Jurkat, Clone E6-1 (cell line): ENCODE data around the gene TRIM67.

Experiments
- DNase-seq: peaks from one replicate; pipeline ENCODE4 v3.0.0-alpha.2; 2011; ENCODE audit warnings: low read depth, low spot score
- H3K4me3 ChIP-seq: 2 replicates; pipeline ENCODE4 v1.5.1; 2011; ENCODE audit warnings: mild to moderate bottlenecking, low read length, control low read depth, moderate library complexity

Gene TRIM67

DNA sequence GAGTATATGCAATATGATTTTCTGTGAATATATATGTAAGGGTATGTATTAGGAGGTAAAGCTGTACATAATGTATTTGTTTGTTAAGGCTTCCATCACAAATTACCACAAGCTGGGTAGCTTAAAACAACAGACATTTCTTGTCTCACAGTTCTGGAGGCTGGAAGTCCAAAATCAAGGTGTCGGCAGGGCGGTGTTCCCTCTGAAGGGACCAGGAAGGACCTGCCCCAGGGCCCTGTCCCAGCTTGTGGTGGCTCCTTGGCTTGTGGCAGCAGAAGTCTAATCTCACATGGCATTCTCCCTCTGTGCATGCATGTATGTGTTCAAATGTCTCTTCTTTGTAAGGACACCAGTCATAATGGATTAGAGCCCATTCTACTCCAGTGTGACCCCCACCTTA is 17.1 kb downstream of the TRIM67 start:
- H3K4me3 ChIP-seq, result no peak overlapping the region

DNA sequence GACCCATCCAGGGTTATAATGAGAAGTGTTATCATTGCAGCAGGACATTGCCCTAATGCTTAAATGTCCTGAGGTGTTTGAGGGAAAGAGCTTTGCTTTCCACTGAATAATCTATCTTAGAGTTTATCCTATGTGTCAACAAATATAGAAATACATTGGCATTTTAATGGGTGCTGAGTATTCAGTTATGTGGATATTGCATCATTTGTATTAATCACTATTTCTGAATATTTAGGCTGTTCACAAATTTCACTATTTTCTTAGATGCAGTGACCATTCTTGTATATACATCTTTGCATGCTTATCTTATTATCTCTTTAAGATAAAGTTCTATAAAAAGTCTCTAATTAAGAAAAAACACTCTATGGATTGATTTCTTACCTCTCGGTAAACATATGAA is 18.2 kb downstream of the TRIM67 start:
- no peak for DNase-seq
- no peak overlapping the region for H3K4me3 ChIP-seq

More for the DNA sequence above, 17.1 kb downstream of the TRIM67 start:
- DNase-seq, result no peak

DNA sequence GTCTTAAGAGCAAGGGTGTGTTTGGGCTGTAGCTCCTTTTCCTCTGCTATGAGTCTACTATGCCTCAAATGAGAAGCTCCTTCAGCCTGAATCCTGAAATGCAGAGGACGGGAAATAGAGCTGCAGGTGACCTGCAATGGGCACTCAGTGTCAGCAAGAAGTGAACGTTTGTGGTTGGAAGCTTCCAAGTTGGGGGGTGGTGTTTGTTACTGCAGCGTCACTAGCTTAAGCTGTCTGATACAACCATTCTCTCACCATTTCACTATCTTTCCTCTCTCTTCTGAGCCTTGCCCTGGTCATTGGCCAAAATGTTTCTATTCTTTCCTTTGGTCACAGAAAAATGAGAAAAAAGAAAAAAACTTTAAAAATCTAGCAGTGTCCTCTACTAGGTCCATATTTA is 19.4 kb downstream of the TRIM67 start:
- H3K4me3 ChIP-seq, result no peak overlapping the region
- DNase-seq, result no peak

DNA sequence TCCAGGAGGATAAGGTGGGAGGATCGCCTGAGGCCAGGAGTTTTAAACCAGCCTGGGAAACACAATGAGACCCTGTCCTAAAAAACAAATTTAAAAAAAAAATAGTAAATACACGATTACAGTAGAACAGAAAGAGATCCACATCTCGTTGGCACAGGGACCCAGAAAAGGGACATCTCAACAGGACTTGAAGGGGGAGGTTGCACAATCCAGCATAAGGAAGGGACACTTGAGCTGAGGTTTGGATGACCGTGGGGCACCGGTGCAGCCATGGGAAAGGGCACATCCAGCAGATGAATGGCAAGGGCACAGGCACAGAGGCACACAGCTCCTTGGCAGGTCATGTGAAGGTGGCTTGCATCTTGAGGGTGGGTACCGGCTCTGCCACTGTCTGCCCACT is 20.5 kb downstream of the TRIM67 start:
- DNase-seq, result no peak

DNA sequence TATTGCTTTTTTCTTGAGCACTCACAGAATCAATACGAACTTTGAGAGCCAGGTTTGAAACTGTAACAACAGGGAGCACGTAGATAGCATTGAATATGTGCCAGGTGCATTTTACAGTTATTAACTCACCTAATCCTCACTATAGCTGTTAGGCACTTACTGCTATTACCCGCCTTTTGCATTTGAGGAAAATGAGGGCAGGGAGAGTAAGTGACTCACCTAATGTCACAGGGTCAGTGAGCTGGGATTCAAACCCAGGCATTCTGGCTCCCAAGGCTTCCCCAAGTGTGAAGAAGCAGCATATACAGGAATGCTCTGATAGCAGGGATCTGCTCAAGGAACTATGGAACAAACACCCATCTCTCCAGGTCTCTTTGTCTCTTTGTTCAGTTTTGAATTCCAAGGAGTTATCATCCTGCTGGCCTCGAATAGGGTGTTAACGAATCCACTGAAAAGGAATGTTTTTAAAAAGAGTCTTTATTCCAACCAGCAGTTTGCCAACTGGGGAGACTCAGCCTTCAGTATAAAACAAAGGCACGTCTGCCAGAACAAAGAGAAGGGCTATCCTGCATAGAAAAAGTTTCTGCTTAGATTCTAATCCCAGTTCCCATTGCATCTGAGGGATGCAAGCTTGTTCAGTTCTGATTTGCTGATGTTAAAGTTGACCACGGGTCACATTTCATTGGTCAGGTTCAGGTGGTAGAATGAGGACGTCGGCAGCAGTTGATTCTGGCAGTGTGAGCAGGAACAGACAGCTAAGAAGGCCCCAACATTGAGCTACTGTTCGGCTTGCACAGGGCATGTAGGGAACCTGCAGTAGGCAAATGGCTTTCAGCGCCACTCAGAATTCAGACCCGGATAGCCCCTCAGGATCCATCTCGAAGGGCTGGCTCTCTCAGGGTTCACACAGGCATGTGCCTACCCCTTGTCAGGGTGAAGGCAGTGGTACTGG is 22.1 kb downstream of the TRIM67 start:
- DNase-seq, result no peak
- H3K4me3 ChIP-seq, result no peak overlapping the region

More for the DNA sequence above, 20.5 kb downstream of the TRIM67 start:
- no peak overlapping the region for H3K4me3 ChIP-seq

DNA sequence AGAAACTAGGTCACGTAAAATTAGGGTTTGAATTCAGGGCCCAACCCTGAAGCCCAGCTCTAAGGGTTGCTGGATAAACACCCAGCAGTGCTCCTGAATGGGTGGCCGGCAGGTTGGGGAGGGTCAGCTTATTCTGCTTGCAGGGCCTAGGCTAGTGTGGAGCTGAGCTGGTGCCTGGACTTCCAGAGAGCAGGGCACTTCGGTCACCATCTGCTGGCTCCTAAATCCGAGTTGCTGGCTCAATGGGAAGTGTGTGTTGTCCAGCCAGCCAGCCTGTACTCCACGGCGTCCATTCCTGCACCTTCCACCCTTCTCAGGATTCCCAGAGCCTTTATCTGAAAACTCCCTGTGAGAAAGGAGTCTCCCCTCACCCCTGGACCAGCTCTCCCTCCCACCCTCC is 23.0 kb downstream of the TRIM67 start:
- DNase-seq, result no peak
- no peak overlapping the region for H3K4me3 ChIP-seq

DNA sequence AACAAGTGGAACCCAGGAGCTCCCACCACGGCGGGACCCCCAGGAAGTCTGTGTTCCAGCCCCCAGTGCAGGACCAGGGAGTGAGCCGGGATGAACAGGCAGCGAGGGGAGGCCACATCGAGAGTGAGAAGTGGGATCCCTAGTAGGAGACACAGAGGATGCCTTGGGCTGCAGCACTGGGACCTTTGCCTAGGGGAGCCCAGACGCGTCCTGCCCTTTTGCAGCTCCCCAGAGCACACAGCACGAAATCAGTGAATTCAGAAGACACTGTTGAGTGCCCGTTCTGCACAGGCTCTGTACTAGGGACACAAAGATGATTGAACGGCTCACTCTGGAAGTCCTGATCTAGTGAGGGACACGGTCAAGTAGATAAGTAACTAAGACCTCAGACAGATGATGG is 23.5 kb downstream of the TRIM67 start:
- H3K4me3 ChIP-seq, result no peak overlapping the region
- no peak for DNase-seq

DNA sequence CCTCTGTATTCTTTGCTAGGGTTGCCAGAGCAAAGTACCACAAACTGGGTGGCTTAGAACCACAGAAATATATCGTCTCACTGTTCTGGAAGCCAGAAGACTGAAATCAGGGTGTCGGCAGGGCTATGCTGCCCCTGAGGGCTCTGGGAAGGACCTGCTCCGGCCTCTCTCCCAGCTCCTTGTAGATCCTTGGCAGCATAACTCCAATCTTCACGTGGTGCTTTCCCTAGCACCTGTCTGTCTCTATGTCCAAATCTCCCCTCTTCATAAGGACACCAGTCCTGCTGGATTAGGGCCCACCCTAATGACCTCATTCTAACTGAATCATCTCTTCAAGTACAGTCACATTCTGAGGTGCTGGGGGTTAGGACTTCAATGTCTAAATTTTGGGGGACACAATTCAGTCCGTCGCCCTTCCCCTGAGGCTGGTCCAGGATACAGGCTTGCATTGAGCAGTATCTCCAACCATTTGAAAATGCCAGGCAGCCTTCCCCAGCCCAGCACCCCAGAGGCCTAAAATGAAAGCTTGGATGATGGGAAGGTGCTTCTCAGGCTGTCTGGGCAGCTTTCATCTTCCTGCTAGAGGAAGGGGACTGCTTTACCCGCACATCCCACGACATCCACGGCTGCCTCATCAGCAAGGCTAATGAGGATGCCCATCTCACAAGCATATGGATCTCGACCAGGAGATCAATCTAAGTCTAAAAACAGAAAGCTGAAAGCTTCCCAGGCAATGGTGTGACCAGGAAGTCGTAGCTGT is 24.7 kb downstream of the TRIM67 start:
- H3K4me3 ChIP-seq, result no peak overlapping the region
- no peak for DNase-seq

DNA sequence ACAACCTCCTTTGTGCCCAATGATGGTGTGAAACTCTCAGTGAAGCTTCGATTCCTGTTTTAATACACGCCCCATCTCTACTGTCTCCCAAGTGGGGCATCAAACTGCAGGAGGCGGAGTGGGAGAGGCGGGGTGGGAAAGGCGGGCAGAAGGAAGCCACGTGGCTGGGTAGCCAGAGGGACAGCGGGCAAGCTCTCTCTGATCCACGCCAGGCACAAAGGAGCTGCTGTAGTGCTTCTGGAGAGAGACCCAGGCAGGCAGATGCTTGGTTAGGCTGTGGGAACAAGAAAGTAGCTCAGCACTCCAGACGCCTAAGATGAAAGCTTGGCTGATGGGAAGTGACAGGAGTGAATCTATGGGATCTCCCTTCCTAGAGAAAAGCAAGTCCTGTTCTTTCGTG is 25.7 kb downstream of the TRIM67 start:
- H3K4me3 ChIP-seq, result no peak overlapping the region
- no peak for DNase-seq

DNA sequence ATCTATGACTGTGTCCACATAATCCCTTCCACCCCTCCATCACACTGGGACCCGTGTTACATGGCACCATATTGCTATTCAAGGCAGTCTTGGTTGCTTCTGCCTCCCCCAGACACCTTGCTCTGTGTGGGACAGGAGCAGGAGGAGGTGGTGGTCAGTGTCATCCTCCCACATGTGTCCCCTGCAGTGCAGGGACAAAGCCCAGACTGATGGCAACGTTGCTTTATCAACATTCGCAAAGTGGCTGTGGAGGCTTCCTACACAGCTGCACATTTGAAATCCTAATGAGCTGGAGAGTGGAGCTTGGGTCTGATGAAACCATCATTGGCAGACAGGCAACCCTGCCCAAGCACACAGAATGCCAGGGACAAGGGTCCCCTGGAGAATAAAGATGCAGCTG is 26.2 kb downstream of the TRIM67 start:
- DNase-seq, result no peak
- no peak overlapping the region for H3K4me3 ChIP-seq

DNA sequence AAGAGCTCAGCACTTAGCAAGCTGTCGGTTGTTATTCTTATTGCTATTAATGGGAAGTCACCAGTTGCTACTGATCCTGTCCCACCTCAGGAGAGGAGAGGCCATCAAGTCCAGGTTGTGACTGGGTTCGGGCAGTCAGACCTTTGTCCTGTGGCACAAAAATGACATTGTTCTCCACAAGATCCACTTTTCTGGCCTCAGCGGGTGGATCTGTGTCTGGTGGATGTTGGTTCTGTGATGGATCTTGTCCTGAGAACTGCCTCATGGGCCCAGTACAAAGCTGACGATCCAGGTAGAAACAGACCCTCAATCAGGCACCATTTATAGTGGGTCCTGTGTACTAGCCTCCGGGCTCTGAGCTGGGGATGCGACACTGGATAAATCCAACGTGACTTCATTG is 26.9 kb downstream of the TRIM67 start:
- no peak for DNase-seq
- H3K4me3 ChIP-seq, result no peak overlapping the region

DNA sequence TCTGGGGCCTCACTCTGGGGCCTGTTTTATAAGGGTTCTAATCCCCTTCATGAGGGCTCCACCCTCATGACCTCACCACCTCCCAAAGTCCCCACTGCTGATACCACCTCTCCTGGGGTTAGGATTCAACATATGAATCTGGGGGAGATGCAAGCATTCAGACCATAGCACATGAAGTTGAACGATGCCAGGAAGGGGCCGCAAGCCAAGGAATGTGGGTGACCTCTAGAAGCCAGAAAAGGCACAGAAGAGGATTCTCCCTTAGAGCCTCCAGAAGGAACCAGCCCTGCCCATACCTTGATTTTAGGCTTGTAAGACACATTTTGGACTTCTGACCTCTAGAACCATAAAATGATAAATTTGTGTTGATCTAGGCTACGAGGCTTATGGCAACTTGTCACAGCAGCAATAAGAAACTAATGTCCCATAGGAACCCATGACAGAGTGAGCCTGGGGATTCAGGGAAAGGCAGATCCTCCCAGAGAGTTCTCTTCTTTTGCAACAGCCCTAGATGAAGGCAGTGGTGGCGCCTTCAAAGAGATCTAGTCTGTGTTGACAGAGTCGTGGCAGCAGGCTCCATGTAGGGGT is 27.9 kb downstream of the TRIM67 start:
- H3K4me3 ChIP-seq, result no peak overlapping the region
- no peak for DNase-seq

DNA sequence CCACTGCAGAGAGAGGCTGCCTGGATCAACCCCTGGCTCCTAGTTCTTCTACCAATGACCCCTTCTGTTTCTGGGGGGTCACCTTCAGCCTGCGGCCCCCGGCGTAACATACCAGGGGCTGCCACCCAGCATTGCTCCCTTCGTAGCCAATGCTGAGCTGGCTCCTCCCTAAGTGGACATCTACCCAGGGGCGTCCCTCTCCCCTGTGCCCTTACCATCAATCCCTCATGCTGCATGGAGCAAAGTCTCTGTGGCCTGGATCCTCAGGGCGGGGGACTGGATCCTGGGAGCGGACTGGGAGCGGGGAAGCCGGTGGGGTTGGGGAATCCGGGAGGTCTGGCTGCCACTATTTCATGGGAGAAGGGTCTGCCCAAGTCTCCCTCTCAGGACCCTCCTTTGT is 28.6 kb downstream of the TRIM67 start:
- H3K4me3 ChIP-seq, result no peak overlapping the region
- no peak for DNase-seq

DNA sequence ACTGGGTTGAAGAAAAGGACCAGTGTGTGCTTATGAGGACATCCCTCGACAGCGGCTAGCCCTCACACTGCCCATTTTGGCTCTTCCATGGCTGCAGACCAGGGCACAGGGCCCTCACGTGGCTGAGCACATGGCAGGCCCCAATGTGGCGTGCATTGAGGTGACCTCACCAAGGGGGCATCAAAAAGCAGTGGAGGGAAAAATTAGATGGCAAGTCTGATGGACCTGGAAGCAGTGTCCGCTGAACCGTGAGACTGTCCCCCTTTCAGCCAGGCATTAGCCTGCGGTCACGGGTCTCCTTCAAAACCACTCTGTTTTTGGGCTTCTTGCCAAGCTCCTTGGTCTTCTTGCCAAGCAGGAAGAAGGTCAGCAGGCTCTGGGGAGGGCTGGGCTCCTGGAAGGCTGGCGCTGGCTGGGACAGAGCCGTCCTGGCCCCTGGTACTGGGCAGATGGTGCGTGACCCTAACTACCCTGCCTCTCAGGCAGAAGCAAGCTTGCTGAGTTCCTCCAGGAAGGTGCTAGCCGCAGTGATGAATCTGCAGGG is 30.8 kb downstream of the TRIM67 start:
- H3K4me3 ChIP-seq, result no peak overlapping the region
- no peak for DNase-seq

DNA sequence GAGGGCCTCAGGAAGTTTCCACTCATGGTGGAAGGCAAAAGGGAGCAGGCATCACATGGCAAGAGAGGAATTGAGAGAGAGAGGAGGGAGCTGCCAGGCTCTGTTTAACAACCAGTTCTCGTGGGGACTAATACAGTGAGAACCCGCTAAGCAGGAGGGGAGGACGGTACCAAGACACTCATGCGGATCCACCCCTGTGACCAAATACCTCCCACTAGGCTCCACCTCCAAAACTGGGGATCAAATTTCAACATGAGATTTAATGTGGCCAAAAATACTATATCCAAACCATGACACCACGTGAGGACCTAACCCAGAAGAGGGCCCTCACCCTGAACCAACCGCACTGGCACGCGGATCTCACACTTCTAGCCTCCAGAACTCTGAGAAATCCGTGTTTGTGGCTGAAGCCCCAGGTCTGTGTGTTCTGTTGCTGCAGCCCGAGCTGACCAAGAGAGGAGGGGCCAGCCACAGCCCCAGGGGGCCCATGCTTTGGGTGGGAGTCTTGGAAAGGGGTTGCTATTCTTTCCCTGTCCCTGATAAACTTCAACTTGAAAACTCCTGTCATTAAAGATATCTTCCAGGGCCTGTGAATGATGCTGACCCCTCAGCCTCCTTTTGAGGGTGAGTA is 32.0 kb downstream of the TRIM67 start:
- DNase-seq, result no peak
- H3K4me3 ChIP-seq, result no peak overlapping the region

DNA sequence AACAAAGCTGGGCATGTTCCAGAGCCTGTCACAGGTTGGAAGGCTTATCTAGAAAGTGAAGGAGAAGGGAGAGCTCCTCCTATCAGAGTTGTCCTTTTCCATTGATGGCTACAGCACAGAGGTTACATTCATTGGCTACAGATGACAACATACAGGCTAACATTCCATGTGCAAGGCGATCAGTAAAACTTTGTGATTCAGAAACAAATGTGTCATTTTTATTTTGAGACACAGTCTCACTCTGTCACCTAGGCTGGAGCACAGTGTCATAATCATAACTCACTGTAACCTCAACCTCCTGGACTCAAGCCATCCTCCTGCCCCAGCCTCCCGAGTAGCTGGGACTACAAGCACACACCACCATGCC is 32.6 kb downstream of the TRIM67 start:
- no peak for DNase-seq
- no peak overlapping the region for H3K4me3 ChIP-seq

DNA sequence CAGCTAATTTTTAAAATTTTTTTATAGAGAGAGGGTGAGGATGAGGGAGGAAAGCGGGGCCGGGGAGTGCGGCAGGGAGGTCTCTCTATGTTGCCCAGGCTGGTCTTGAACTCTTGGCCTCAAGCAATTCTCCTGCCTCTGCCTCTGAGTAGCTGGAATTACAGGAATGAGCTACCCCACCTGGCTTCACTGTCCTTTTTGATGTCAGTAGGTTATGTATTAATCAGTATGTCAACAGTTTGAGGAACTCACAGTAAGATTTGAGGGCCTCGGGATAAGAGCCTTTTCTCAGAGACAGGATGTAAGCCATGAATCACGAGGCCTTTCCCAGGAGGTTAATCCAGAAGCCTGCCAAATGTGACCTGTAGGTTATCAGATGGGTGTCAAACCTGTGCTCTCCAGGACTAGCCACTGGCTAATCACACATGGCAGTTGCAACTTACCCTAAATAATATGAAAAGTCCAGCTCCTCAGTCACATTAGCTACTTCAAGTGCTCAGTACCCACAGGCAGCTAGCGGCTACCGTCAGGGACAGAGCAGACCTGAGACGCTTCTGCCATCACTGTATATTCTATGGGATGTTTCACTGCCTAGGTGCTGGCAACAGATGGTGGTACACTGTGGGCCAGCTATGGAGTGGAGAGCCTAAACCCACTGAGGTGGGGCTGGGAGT is 33.1 kb downstream of the TRIM67 start:
- H3K4me3 ChIP-seq, result no peak overlapping the region
- no peak for DNase-seq

DNA sequence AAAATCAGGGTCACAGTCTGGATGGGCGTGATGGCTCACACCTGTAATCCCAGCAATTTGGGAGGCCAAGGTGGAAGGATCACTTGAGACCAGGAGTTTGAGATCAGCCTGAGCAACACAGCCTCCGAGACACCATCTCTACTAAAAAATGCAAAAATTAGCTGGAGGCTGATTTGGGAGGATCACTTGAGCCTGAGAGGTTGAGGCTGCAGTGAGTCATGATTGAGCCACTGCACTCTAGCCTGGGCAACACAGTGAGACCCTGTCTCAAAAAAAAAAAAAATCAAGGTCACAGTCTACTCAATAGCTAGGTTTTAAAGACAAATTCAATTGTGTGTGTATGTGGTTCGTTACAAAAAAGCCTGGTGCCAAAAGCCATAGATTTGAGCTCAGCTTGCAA is 34.4 kb downstream of the TRIM67 start:
- no peak overlapping the region for H3K4me3 ChIP-seq
- DNase-seq, result no peak

DNA sequence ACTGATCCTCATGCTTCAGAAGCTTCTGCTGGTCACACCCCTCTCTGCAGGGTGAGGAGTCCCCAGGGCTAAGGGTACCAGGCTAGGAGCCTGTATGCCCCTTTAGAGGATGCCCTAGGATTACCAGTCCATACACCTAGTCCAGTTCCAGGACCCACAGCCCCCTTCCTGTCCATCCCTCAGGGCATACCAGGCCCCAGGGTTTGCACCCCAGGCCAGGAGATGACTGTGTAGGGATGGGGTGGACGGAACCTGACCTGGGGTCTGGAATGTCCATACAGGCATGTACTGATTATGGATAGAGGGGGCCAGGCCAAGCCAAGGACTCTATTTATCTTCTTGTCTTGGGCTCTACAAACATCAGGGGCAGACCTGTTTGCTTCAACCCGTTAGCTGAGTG is 34.9 kb downstream of the TRIM67 start:
- no peak overlapping the region for H3K4me3 ChIP-seq
- DNase-seq, result no peak
